Measurements from ENCODE around the gene ATP11B. TPM values are rescaled to one million over a fixed set of nuclear protein-coding genes. Genes with fewer than 3 reads are reported as not detected.
"Not testable (repeated sequence)": the region's sequence is repeated elsewhere in the genome, so short reads cannot be mapped to it uniquely, and the experiment has no call there.

ATP11B gene
- total RNA-seq, 1 experiment from 2014 or later: 31.7 TPM

DNA sequence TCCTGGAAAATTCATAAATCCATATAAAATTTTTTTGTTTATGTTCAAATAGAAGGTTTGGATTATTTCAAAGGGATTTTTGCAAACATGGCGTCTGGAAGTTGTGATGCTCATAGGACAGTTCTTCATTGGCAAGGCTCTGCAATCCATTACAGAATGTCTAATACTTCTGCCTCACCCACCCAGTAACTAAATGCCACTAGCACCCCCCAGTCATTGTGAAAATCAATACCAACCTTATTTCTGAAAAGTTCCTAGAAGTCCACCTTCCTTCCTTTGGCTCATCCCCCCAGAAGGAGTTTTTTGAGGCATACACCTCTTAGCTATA is 17.9 kb downstream of the ATP11B start:
- DNase-seq: no peak
- Histone ChIP-seq H3K4me3 (no peak overlapping the region), H3K27me3 (no peaks in the 10 kb centered on the region), H3K36me3 (no peaks in the 10 kb centered on the region), H3K9me3 (no peaks in the 10 kb centered on the region)

DNA sequence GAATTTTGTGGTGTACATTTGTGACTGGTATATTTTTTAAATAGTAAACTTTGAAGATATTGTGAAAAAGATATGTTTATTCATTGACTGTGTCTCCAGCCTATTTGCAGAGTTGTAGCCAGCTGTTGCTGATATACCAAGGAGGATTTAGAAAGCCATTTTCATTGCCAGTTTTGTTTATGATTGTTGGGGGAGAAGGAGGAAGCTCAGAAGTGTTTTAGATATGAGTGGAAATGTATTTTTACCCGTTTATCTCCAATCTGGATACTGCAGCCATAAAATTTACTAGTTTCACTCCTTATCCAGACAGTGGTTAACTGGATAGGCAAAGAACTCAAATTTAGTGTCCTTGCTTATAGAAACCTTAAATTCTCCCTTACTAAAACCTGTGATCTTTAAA is 18.8 kb downstream of the ATP11B start:
- no peaks in the 10 kb centered on the region for H3K36me3 ChIP-seq
- no peak overlapping the region for H3K4me3 ChIP-seq
- no peaks in the 10 kb centered on the region for H3K9me3 ChIP-seq
- no peaks in the 10 kb centered on the region for H3K27me3 ChIP-seq
- no peak for DNase-seq

DNA sequence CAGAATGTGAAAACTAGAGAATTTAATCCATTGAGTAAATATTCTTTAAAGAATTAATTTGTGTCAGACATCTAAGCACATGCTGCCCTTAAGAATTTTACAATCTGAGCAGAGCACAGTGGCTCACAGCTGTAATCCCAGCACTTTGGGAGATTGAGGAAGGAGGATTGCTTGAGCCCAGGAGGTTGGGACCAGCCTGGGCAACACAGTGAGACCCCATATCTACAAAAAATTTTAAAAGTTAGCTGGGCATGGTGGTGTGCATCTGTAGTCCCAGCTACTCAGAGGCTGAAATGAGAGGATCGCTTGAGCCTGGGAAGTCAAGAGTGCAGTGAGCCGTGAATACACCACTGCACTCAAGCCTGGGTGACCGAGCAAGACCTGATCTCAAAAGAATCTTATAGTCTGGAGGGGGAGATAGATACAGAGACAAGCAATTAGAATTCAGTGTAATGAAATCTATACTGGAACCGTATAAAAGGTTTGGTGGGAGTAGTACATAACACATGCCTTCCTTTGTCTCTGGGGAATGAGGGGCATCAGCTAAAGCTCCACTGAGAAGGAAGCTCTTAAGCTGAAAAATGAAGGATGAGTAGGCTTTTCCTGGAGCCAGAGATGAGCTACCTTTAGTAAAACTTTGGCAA is 21.2 kb downstream of the ATP11B start:
- no peaks in the 10 kb centered on the region for H3K36me3 ChIP-seq
- H3K27me3 ChIP-seq: no peaks in the 10 kb centered on the region
- no peak overlapping the region for H3K4me3 ChIP-seq
- no peak for DNase-seq
- no peaks in the 10 kb centered on the region for H3K9me3 ChIP-seq

DNA sequence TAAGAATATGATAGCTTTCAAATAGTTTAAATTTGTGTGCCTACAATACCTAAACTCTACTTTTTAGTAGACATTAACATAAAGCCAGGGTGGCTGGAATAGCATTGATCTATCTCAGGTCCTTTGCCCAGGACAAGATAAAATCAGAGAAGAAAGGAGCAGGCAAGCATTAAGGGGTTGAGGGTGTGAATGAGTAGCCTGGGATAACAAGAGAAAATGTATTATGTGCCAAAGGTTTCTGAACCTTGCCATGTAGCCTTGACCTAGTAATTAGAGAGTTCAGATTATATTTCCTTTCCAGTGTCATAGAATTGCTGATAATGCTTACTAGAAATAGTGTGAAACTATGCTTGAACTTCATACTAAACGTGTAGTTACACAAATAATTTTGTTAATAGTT is 22.9 kb downstream of the ATP11B start:
- DNase-seq: no peak
- Histone ChIP-seq H3K4me3 (no peak overlapping the region), H3K27me3 (no peaks in the 10 kb centered on the region), H3K36me3 (peaks cover 1% of the 10 kb centered on the region), H3K9me3 (no peaks in the 10 kb centered on the region)

DNA sequence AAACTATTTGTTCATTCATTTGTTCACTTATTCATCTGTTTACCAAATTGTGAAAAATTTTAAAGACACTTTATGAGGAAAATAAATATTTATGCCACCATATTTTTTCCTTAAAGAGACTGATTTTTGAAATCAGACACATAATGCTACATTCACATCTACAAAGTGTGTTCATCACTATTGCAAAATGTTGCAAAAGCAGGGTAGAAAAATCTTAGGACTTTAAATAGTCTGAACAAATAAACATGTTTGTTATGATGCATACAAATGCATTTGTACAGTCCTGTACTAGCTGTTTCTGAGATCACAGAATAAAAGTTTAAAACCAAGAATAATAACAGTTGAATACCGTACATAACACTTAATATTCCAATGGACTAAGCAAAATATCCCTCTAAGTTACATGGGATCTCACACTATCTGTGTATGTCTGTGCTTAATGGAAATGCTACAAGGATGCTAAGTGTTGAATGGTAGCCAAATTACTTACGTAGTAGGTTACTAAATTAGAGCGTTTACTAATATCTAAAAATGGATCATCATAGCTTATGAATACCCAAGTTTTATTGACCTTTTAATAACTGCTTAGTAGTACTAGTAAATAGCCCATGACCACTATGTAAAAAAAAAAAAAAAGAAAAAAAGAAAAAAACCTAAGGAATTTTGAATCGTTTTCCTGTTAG is 25.1 kb downstream of the ATP11B start:
- DNase-seq: no peak
- Histone ChIP-seq H3K4me3 (peak overlapping the region; percentile 41), H3K27me3 (no peaks in the 10 kb centered on the region), H3K36me3 (peaks cover 16% of the 10 kb centered on the region), H3K9me3 (peaks cover 4% of the 10 kb centered on the region; the same call in 1 of the 2 replicates)

DNA sequence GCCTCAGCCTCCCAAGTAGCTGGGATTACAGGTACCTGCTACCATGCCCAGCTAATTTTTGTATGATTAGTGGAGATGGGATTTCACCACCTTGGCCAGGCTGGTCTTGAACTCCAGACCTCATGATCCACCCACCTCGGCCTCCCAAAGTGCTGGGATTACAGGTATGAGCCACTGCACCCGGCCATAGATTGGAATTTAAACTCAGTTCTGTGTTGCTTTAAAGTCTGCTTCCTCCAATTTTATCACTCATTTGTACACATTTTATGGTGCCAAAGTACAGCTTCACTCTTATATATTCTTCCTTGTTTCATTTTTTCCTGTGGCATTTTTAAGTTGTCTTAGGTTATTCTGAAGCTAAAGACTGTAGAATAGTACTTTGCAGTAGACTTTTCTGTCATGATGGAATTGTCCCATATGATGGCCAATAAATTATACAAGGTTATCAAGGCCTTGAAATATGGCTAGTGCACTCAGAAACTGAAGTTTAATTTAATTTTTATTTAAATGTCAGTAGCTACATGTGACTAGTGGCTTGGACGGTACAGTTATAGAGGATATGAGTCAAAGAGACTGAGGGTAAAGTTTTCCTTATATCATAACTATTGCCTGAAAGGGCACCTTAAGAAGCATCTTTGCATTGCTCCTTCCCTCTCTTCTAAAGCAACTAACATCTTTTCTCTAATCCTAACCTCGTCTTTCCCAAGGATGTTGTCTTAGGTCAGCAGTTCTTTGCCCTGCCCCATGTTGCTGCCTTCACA is 28.1 kb downstream of the ATP11B start:
- H3K4me3 ChIP-seq: no peak overlapping the region
- peaks cover 4% of the 10 kb centered on the region; the same call in 1 of the 2 replicates for H3K9me3 ChIP-seq
- peaks cover 16% of the 10 kb centered on the region for H3K36me3 ChIP-seq
- no peaks in the 10 kb centered on the region for H3K27me3 ChIP-seq
- no peak for DNase-seq

DNA sequence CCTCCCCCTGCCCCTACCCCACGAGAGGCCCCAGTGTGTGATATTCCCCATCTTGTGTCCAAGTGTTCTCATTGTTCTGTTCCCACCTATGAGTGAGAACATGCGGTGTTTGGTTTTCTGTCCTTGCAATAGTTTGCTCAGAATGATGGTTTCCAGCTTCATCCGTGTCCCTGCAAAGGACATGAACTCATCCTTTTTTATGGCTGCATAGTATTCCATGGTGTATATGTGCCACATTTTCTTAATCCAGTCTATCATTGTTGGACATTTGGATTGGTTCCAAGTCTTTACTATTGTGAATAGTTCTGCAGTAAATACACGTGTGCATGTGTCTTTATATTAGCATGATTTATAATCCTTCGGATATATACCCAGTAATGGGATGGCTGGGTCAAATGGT is 29.0 kb downstream of the ATP11B start:
- not testable (repeated sequence) for H3K27me3 ChIP-seq, H3K9me3 ChIP-seq, DNase-seq, H3K4me3 ChIP-seq
- H3K36me3 ChIP-seq: peaks cover 16% of the 10 kb centered on the region

DNA sequence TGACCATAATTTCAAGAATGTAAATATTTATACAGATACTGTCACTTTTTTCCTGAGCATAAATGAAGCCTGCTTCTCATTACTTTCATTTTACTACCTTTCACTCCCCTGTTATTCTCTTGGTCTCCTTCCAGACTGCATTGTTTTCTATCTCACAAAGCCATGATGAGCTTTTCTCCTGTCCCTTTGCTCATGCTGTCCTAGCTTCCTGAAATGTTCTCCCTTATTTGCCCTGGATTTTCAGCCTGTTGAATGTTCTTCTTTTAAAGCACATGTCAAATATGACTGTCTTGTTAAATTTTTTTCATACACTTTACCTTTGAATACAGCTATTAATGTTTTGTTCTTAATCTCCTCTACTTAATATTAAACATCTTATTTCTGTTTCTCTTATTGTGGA is 31.7 kb downstream of the ATP11B start:
- Histone ChIP-seq H3K9me3 (peaks cover 4% of the 10 kb centered on the region; the same call in 1 of the 2 replicates), H3K4me3 (no peak overlapping the region), H3K27me3 (no peaks in the 10 kb centered on the region), H3K36me3 (peaks cover 16% of the 10 kb centered on the region)
- DNase-seq: no peak

DNA sequence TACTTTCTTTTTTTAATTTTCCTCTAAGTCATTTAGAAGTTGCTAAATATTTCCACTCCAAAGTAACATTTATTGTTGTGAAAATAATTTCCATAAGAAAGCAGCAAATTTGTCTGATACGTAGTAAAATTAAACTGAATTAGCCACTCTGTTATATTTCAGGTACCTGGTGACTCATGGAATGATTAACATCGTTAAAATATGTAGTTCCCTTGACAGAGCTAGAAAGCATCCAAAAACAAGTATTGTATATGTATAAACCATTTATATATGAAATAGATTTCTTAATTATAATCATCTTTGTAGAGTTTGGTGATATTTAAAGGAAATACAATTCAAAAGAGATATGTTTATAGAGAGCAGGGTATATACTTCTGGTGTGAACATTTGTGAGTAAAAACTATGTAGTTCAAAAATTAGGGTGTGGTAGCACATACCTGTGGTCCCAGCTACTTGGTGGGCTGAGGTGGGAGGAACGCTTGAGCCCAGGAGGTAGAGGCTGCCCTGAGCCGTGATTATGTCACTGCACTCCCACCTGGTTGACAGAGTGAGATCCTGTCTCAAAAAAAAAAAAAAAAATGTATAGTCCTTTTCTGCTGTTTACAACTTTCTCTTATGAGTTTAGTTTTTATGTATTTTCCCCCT is 36.6 kb downstream of the ATP11B start:
- no peaks in the 10 kb centered on the region; the same call in 1 of the 2 replicates for H3K36me3 ChIP-seq
- H3K27me3 ChIP-seq: no peaks in the 10 kb centered on the region
- no peak overlapping the region for H3K4me3 ChIP-seq
- H3K9me3 ChIP-seq: no peaks in the 10 kb centered on the region
- no peak for DNase-seq

DNA sequence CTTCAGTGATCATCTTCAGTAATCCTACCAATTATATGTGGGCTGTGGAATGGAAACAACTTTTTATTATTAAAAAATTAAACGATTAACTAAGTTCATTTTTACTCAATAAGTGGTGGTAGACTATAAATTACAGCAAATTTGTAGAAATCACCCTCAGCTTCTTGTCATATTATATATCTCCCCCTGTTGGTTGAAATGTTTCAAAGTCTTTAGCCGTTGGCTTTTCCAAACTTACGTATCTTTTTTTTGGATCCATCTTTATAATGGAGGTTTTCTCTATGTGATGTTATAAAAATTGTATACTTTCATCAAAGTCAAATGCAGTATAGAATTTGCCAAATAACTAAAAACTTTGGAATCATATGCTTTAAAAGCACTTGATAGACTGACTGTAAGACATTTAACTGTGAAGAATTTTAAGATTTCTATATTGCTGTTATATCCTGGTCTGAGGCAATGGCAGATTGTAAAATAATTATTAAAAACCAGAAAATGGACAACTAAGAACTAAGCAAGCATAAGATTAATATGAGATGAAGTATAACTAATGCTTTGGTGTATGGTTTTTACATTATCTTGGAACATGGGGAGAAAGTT is 44.7 kb downstream of the ATP11B start:
- Histone ChIP-seq H3K9me3 (no peaks in the 10 kb centered on the region), H3K4me3 (no peak overlapping the region), H3K27me3 (no peaks in the 10 kb centered on the region), H3K36me3 (peaks cover 18% of the 10 kb centered on the region; the same call in 1 of the 2 replicates)
- DNase-seq: no peak

DNA sequence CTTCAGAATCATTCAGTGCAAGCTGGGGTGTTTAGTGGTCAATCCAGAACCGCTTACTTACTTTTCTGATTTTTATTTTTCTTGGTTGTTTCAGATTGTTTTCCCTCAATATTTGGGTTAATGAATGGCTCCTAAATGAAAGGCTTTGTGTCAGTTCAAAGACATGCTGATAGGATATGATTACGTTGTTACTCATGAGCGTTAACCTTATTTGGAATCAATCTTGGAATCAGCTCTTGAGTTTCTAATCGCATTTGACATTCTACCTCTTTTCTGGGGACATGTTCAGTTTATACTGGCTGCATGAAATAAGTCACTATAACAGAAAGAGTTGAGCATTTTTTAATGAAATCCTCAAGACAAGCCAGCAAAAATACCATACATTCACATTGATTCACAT is 50.2 kb downstream of the ATP11B start:
- DNase-seq: no peak

DNA sequence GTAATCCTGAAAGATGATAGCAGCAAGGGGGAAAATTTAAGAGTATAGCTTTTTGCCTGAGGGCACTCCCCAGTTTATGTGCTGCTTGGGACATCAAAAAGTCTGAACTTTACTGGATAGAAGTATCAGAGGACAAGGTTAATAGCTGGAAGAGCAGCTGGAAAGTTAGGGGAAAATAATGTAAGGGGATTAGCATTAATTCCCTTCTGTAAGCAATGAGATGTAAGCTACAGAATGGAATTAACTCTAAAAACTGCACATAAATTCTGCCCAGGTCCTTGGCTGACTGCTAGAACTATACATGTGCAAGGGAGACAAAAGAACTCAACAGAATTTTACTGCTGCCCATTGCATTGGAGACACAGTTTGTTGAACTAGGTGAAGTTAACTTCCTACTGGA is 55.6 kb downstream of the ATP11B start:
- H3K4me3 ChIP-seq: no peak overlapping the region
- no peak for DNase-seq
- no peaks in the 10 kb centered on the region for H3K27me3 ChIP-seq
- peaks cover 46% of the 10 kb centered on the region for H3K36me3 ChIP-seq
- no peaks in the 10 kb centered on the region for H3K9me3 ChIP-seq

More for the DNA sequence above, 50.2 kb downstream of the ATP11B start:
- H3K27me3 ChIP-seq: no peaks in the 10 kb centered on the region
- no peaks in the 10 kb centered on the region for H3K9me3 ChIP-seq
- H3K4me3 ChIP-seq: no peak overlapping the region
- H3K36me3 ChIP-seq: peaks cover 37% of the 10 kb centered on the region

DNA sequence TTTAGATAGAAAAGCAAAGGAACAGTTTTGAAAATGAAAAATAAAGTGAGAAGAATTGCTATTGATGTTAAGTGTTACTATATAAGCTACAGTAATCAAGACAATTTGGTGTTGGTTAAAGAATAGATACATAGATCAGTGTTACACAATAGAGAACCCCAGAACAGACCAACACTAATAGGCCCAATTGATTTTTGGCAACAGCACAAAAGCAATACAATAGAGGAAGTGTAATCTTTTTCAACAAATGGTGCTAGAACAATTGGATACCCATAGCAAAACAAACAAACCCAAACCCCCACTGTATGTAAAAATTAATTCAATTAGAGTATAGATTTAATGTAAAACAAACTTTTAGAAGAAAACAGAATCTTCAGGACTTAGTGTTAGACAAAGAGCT is 61.8 kb downstream of the ATP11B start:
- Histone ChIP-seq H3K36me3 (peaks cover 12% of the 10 kb centered on the region), H3K27me3 (no peaks in the 10 kb centered on the region), H3K4me3 (no peak overlapping the region), H3K9me3 (no peaks in the 10 kb centered on the region)
- DNase-seq: no peak

DNA sequence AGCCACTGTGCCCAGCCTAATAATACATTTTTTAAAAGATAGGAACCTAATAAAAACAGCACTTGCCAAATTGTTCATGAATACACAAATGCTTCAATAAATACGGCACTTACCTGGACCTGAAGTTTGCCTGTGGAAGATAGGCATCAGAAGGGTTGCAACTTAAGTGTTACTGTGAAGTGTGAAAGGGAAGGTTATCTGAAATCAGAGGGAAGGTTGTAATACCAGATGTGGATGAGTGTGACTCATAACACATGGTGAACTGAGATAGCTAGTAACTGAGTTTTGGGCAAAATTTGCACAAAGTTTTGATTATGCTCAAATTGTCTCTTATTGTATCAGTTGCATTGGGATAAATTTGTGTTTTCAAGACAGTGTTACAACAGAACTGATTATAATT is 68.0 kb downstream of the ATP11B start:
- peaks cover 12% of the 10 kb centered on the region for H3K36me3 ChIP-seq
- no peaks in the 10 kb centered on the region for H3K27me3 ChIP-seq
- no peak for DNase-seq
- H3K9me3 ChIP-seq: no peaks in the 10 kb centered on the region
- H3K4me3 ChIP-seq: no peak overlapping the region

DNA sequence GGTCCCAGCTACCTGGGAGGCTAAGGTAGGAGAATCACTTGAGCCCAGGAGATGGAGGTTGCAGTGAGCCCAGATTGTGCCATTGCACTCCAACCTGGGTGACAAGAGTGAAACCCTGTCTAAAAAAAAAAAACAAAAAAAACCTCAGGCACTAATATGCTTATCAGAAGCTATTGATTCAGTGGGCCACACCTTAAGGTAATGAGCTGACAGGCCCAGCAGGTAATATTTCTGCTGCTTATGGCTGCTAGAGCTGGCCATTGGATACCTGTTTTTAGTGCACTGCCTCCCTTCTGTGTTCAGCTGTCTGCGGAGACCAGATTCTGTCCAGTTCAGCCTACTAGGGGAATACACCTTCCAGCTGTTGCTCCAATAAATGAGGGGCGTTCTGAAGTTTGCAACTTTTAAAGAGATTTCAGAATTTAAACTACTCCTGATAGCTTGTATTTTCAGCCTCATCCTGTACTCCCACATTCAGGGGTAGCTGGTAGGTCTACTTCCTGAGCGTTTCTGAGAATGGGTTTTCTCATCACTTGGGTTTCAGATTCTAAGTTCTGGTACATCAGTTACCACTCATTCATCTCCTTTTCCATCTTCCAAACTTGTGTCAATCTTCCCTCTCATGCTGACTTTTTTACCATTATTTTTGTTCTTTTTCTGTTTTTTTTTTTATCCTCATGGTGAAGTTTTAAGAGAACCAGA is 69.0 kb downstream of the ATP11B start:
- H3K27me3 ChIP-seq: no peaks in the 10 kb centered on the region
- H3K9me3 ChIP-seq: no peaks in the 10 kb centered on the region
- H3K4me3 ChIP-seq: no peak overlapping the region
- peaks cover 12% of the 10 kb centered on the region for H3K36me3 ChIP-seq
- DNase-seq: no peak

DNA sequence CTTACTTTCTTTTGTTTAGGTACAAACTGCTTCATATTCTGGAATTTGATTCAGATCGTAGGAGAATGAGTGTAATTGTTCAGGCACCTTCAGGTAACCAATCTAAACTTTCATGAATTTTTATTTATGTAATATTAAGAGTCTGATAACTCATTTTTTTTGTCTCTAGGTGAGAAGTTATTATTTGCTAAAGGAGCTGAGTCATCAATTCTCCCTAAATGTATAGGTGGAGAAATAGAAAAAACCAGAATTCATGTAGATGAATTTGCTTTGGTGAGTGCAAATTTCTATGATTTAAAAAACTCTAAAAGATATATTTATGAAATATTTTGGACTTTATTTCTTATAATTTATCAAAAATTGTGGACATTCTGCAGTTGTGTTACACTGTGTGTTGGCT is 75.8 kb downstream of the ATP11B start:
- Histone ChIP-seq H3K4me3 (no peak overlapping the region), H3K9me3 (no peaks in the 10 kb centered on the region), H3K36me3 (peaks cover 41% of the 10 kb centered on the region), H3K27me3 (no peaks in the 10 kb centered on the region)
- no peak for DNase-seq

Data from MG63 (cell line).